ENCODE results near the gene DLGAP1.

DNA sequence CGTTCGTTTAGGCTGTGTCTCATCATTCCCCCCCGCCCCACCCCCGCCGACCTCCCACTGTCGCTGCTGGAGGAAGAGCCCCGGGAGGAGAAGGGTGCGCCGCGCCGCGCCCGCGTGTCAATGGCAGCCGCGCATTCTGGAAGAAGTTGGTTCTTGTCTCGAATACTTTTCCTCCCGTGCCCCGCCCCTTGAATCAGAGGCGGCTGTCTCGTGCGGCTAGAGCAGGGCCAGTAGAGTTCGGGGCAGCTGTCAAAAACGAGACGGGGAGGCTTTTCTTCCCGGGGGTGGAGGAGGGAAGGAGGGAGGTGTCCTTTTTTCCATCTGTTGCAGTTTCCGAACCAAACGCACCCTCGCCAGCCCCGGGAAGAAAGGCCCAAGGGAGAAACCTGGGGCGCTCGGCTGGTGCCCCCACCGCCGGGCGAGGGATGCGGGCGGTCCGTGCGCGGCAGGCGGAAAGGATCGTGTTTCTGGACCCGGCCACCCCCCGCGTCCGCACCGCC, 1005.5 kb downstream of the DLGAP1 start:
- TF ChIP-seq POLR2A (IDR thresholded peaks at IDR 0.05) (peak in 1 of 2 donors; percentile 43), CTCF (IDR thresholded peaks at IDR 0.05 in 4 of 5, conservative IDR thresholded peaks at IDR 0.05 in 1 of 5) (no peak)
